ENCODE data around the gene ACO1.

The ACO1 gene

GRCh38 chr9:32380944-32381343, 3.5 kb upstream of the ACO1 start:
- no peak overlapping the region for H3K4me3 ChIP-seq (replicated peaks; ENCODE audit: low read depth, low read length)
- no peak for DNase-seq (ENCODE audit: low read depth)
- TF ChIP-seq, protein P1, sequence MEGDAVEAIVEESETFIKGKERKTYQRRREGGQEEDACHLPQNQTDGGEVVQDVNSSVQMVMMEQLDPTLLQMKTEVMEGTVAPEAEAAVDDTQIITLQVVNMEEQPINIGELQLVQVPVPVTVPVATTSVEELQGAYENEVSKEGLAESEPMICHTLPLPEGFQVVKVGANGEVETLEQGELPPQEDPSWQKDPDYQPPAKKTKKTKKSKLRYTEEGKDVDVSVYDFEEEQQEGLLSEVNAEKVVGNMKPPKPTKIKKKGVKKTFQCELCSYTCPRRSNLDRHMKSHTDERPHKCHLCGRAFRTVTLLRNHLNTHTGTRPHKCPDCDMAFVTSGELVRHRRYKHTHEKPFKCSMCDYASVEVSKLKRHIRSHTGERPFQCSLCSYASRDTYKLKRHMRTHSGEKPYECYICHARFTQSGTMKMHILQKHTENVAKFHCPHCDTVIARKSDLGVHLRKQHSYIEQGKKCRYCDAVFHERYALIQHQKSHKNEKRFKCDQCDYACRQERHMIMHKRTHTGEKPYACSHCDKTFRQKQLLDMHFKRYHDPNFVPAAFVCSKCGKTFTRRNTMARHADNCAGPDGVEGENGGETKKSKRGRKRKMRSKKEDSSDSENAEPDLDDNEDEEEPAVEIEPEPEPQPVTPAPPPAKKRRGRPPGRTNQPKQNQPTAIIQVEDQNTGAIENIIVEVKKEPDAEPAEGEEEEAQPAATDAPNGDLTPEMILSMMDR (IDR thresholded peaks at IDR 0.05; ENCODE audit: low read length, missing control alignments) = no peak

- H3K4me3 ChIP-seq (replicated peaks; ENCODE audit: low read depth, low read length) = no peak overlapping the region
- TF ChIP-seq, protein P1 (IDR thresholded peaks at IDR 0.05; ENCODE audit: low read length, missing control alignments) = no peak
- DNase-seq (ENCODE audit: low read depth) = no peak
Observed at GRCh38 chr9:32382565-32383320, 1.7 kb upstream of the ACO1 start.

DNA sequence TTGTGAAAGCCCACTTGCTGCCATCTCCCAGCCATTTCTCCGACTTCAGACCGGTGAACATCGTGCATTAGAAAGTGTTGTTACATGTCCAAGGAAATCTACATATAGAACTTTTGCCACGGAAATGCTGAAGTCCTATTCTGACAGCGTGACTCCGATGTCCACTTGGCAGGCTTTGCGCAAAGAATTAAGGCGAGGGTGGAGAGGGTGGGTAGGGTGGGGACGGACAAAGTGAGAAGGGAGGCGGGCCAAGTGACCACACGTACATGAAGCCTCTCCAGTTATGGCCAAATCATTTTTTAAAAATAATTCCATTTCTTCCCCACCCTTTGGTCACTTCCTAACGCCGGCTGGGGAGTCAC, 460 bp upstream of the ACO1 start:
- TF ChIP-seq, protein P1 (IDR thresholded peaks at IDR 0.05; ENCODE audit: low read length, missing control alignments) = no peak
- peak overlapping the region; percentile 75 for H3K4me3 ChIP-seq (replicated peaks; ENCODE audit: low read depth, low read length)
- DNase-seq (ENCODE audit: low read depth) = no peak

DNA sequence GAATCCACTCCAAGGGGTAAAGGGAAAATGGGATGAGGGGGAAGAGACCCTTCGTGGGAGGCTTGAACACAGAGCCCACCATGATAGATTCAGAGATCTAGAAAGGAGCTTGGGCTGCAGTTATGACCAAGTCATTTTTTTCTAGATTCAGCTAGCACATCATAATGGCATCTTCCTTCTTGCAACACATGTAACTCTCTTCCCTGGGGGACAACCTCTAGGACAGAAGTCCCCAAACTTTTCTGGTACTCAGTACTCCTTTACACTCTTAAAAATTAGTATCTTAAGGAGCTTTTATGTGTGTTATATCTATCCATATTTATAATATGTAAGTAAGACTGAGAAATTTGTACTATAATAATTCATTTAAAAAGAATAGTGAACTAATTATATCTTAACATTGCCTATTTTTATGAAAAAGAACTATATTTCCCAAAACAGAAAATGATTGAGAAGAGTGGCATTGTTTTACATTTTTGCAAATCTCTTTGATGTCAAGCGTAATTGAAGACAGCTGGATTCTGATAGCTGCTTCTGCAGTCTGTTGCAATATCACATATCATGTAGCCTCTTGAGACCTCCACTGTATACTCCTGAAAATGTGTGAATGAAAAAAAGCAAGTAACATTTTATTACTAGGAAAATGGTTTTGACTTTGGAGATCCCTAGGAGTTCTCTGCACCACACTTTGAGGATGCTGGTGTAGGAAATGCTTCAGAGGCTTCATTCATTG, 875 bp downstream of the ACO1 start:
- peak overlapping the region; percentile 75 for H3K4me3 ChIP-seq (replicated peaks; ENCODE audit: low read depth, low read length)
- no peak for DNase-seq (ENCODE audit: low read depth)
- TF ChIP-seq, protein P1 (IDR thresholded peaks at IDR 0.05; ENCODE audit: low read length, missing control alignments) = no peak

DNA sequence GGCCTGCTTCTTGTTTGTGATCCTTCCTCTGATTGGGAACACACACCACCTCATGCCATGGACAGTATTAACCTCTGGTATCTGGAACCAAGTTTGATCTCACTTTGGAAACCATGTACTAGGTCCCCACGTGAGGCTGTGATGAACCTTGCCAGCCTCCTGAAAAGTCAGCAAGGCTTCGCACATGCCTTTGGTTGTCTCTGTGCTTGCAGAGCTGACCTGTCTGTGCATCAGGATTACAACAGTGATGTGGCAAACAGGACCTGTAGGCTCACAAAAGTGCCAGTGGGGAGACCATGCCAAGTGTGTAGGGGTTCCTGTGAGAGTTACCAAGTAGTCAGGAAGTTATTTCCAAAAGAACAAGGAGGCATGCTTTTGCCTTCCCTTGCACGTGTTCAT, 1.4 kb downstream of the ACO1 start:
- TF ChIP-seq, protein P1 (IDR thresholded peaks at IDR 0.05; ENCODE audit: low read length, missing control alignments) = no peak
- DNase-seq (ENCODE audit: low read depth) = no peak
- H3K4me3 ChIP-seq (replicated peaks; ENCODE audit: low read depth, low read length) = peak overlapping the region; percentile 75

- TF ChIP-seq, protein P1 (IDR thresholded peaks at IDR 0.05; ENCODE audit: low read length, missing control alignments) = no peak
- no peak overlapping the region for H3K4me3 ChIP-seq (replicated peaks; ENCODE audit: low read depth, low read length)
- no peak for DNase-seq (ENCODE audit: low read depth)
Observed at GRCh38 chr9:32387256-32387655, 2.8 kb downstream of the ACO1 start.

Measured in fibroblast of pulmonary artery (primary cell).